ENCODE measurements around the gene PCGF3.
A peak's percentile ranks its signal among the peaks of the same experiment; 100 is the strongest.

The PCGF3 gene

GRCh38 chr4:680091-680490 is 25.5 kb upstream of the PCGF3 start:
- TF ChIP-seq CTCF (IDR thresholded peaks at IDR 0.05; ENCODE audit: control extremely low read depth, extremely low read depth, low read depth, missing control alignments): no peak
- POLR2A ChIA-PET: no interaction called here
- DNase-seq (ENCODE audit: extremely low spot score): no peak
- CTCF ChIA-PET: no interaction called here

GRCh38 chr4:680551-680927 is 25.1 kb upstream of the PCGF3 start:
- ChIA-PET CTCF (interaction anchor here (1.2 kb wide), 1 partner anchor 60 kb away, joined by 4 read pairs; no protein-coding TSS in a partner anchor), POLR2A (no interaction called here)
- no peak for TF ChIP-seq CTCF (IDR thresholded peaks at IDR 0.05; ENCODE audit: control extremely low read depth, extremely low read depth, low read depth, missing control alignments)
- peak; percentile 73 for DNase-seq (ENCODE audit: extremely low spot score)

- POLR2A ChIA-PET: no interaction called here
- no peak for TF ChIP-seq CTCF (IDR thresholded peaks at IDR 0.05; ENCODE audit: control extremely low read depth, extremely low read depth, low read depth, missing control alignments)
- peak; percentile 81 for DNase-seq (ENCODE audit: extremely low spot score)
- CTCF ChIA-PET: interaction anchor here (1.2 kb wide), 1 partner anchor 60 kb away, joined by 4 read pairs; no protein-coding TSS in a partner anchor
Measured at GRCh38 chr4:680928-681645, 24.5 kb upstream of the PCGF3 start.

- peak; percentile 73 for DNase-seq (ENCODE audit: extremely low spot score)
- ChIA-PET CTCF (interaction anchor here (1.2 kb wide), 1 partner anchor 59 kb away, joined by 4 read pairs; no protein-coding TSS in a partner anchor), POLR2A (no interaction called here)
- no peak for TF ChIP-seq CTCF (IDR thresholded peaks at IDR 0.05; ENCODE audit: control extremely low read depth, extremely low read depth, low read depth, missing control alignments)
Measured at GRCh38 chr4:681736-682451, 23.7 kb upstream of the PCGF3 start.

GRCh38 chr4:682490-683172 is 23.0 kb upstream of the PCGF3 start:
- CTCF ChIA-PET: no interaction called here
- DNase-seq (ENCODE audit: extremely low spot score): no peak

More at GRCh38 chr4:682490-683172, 23.0 kb upstream of the PCGF3 start:
- no peak for TF ChIP-seq CTCF (IDR thresholded peaks at IDR 0.05; ENCODE audit: control extremely low read depth, extremely low read depth, low read depth, missing control alignments)
- POLR2A ChIA-PET: no interaction called here
